ENCODE data around the gene SLFN12. TPM values are rescaled to one million over a fixed set of nuclear protein-coding genes. Genes with fewer than 3 reads are reported as not detected.
A peak's percentile ranks its signal among the peaks of the same experiment; 100 is the strongest.
"Not testable (repeated sequence)": the region's sequence is repeated elsewhere in the genome, so short reads cannot be mapped to it uniquely, and the experiment has no call there.

SLFN12 gene
- total and polyA plus RNA-seq, 3 experiments from 2014 or later: 2.5 to 7.9 (median 7.4) TPM

GRCh38 chr17:35433075-35433894 lies 985 bp upstream of the SLFN12 start:
- peak overlapping the region; percentile 87 to 100 (median 95) for H3K27ac Mint-ChIP-seq
- Histone ChIP-seq H3K27ac (ENCODE audit: low read depth, low read length) (no peak overlapping the region), H3K9me3 (ENCODE audit: low read length) (no peaks in the 10 kb centered on the region), H3K36me3 (ENCODE audit: insufficient read depth, low read length) (no peaks in the 10 kb centered on the region), H3K27me3 (ENCODE audit: insufficient read depth, low read length, poor library complexity, severe bottlenecking) (no peaks in the 10 kb centered on the region), H3K4me3 (ENCODE audit: low read length) (peak overlapping the region; percentile 87), H3K4me1 (ENCODE audit: insufficient read depth, low read length) (peaks cover 29% of the 10 kb centered on the region)
- ChIA-PET CTCF (interaction anchor here (1.0 to 1.7 kb wide), 7 partner anchors 12 to 120 kb away, joined by 3 to 9 read pairs (median 6); no protein-coding TSS in a partner anchor), POLR2A (interaction anchor here (0.7 to 2.0 kb wide), 3 partner anchors 14 to 106 kb away, joined by 3 to 15 read pairs (median 4); no protein-coding TSS in a partner anchor)
- peak in 3 of 5 donors; percentile 13 to 78 (median 31) for DNase-seq
- no peaks in the 10 kb centered on the region for H3K9me3 Mint-ChIP-seq
- peak overlapping the region; percentile 93 to 100 (median 96) for H3K4me3 Mint-ChIP-seq
- peaks cover 41 to 55% (median 52%) of the 10 kb centered on the region in 3 donors for H3K4me1 Mint-ChIP-seq
- peaks cover 0 to 2% of the 10 kb centered on the region in 2 donors for H3K27me3 Mint-ChIP-seq
- H3K36me3 Mint-ChIP-seq: peaks cover 0 to 13% (median 0%) of the 10 kb centered on the region in 3 donors

GRCh38 chr17:35429702-35430101 lies 2.6 kb downstream of the SLFN12 start:
- H3K27ac Mint-ChIP-seq: peak overlapping the region in 2 of 8 donors; percentile 19 to 57
- no peaks in the 10 kb centered on the region for H3K27me3 ChIP-seq (ENCODE audit: insufficient read depth, low read length, poor library complexity, severe bottlenecking)
- H3K27me3 Mint-ChIP-seq: peaks cover 0 to 2% of the 10 kb centered on the region in 2 donors
- H3K4me1 ChIP-seq (ENCODE audit: insufficient read depth, low read length): peaks cover 37% of the 10 kb centered on the region
- peaks cover 0 to 13% (median 3%) of the 10 kb centered on the region in 3 donors for H3K36me3 Mint-ChIP-seq
- H3K4me1 Mint-ChIP-seq: peaks cover 48 to 62% (median 60%) of the 10 kb centered on the region in 3 donors
- no peak for DNase-seq
- H3K36me3 ChIP-seq (ENCODE audit: insufficient read depth, low read length): no peaks in the 10 kb centered on the region
- ChIA-PET POLR2A (interaction anchor here (0.6 kb wide), 1 partner anchor 103 kb away, joined by 6 read pairs; no protein-coding TSS in a partner anchor), CTCF (interaction anchor here (1.1 kb wide), 1 partner anchor 105 kb away, joined by 3 read pairs; no protein-coding TSS in a partner anchor)
- H3K4me3 Mint-ChIP-seq: peak overlapping the region in 1 of 7 donors; percentile 47
- no peaks in the 10 kb centered on the region for H3K9me3 ChIP-seq (ENCODE audit: low read length)
- H3K27ac ChIP-seq (ENCODE audit: low read depth, low read length): no peak overlapping the region
- H3K4me3 ChIP-seq (ENCODE audit: low read length): no peak overlapping the region
- no peaks in the 10 kb centered on the region for H3K9me3 Mint-ChIP-seq

DNA sequence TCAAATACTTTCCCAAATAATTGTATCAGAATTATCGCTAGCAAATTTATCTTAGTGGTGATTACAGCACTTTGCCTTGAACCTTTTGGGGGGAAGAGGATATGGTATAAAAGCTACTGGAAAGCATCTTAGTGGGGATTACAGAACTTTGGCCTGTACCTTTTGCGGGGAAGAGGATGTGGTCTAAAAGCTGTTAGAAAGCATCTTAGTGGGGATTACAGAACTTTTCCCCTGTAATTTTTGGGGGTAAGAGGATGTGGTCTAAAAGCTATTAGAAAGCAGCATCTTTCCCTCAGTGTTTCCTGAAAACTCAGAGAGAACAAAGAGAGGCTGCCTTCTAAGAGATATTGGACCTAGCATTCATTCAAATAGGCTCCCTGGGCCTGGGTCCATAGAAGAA lies 4.1 kb downstream of the SLFN12 start:
- Histone ChIP-seq H3K36me3 (ENCODE audit: insufficient read depth, low read length) (no peaks in the 10 kb centered on the region), H3K4me1 (ENCODE audit: insufficient read depth, low read length) (peaks cover 32% of the 10 kb centered on the region), H3K27me3 (ENCODE audit: insufficient read depth, low read length, poor library complexity, severe bottlenecking) (no peaks in the 10 kb centered on the region), H3K27ac (ENCODE audit: low read depth, low read length) (no peak overlapping the region), H3K4me3 (ENCODE audit: low read length) (no peak overlapping the region), H3K9me3 (ENCODE audit: low read length) (no peaks in the 10 kb centered on the region)
- H3K4me3 Mint-ChIP-seq: peak overlapping the region in 2 of 7 donors; percentile 0 to 31
- CTCF ChIA-PET: interaction anchor here (1.0 to 1.9 kb wide), 2 partner anchors 60 to 115 kb away, joined by 3 to 6 read pairs; no protein-coding TSS in a partner anchor
- POLR2A ChIA-PET: no interaction called here
- no peak for DNase-seq
- H3K9me3 Mint-ChIP-seq: no peaks in the 10 kb centered on the region
- H3K4me1 Mint-ChIP-seq: peaks cover 42 to 55% (median 53%) of the 10 kb centered on the region in 3 donors
- no peaks in the 10 kb centered on the region for H3K27me3 Mint-ChIP-seq
- peak overlapping the region in 6 of 8 donors; percentile 32 to 80 (median 54) for H3K27ac Mint-ChIP-seq
- H3K36me3 Mint-ChIP-seq: peaks cover 0 to 10% (median 3%) of the 10 kb centered on the region in 3 donors

DNA sequence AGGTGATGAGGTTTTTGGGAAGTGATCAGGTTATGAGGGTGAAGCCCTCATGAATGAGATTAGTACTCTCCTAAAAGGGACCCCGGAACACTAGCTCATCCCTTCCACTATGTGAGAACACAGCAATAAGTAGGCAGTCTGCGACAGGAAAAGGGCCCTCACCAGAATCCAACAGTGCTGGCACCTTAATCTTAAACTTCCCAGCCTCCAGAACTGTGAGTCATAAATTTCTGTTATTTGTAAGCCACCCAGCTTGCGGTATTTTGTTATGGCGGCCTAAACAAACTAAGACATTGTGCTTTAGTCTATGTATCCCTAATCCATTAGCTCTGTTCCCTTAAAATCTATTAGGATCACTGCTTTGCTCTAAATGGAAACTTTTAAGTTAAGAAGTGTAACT lies 8.5 kb downstream of the SLFN12 start:
- H3K27me3 ChIP-seq (ENCODE audit: insufficient read depth, low read length, poor library complexity, severe bottlenecking): no peaks in the 10 kb centered on the region
- no peaks in the 10 kb centered on the region for H3K9me3 ChIP-seq (ENCODE audit: low read length)
- H3K27me3 Mint-ChIP-seq: no peaks in the 10 kb centered on the region
- H3K27ac ChIP-seq (ENCODE audit: low read depth, low read length): no peak overlapping the region
- no peaks in the 10 kb centered on the region for H3K9me3 Mint-ChIP-seq
- H3K4me3 ChIP-seq (ENCODE audit: low read length): no peak overlapping the region
- peaks cover 13% of the 10 kb centered on the region for H3K4me1 ChIP-seq (ENCODE audit: insufficient read depth, low read length)
- H3K36me3 Mint-ChIP-seq: peaks cover 6 to 32% (median 20%) of the 10 kb centered on the region in 3 donors
- H3K4me3 Mint-ChIP-seq: no peak overlapping the region
- peak overlapping the region in 1 of 8 donors; percentile 29 for H3K27ac Mint-ChIP-seq
- H3K36me3 ChIP-seq (ENCODE audit: insufficient read depth, low read length): no peaks in the 10 kb centered on the region
- ChIA-PET CTCF (no interaction called here), POLR2A (no interaction called here)
- H3K4me1 Mint-ChIP-seq: peaks cover 12 to 13% (median 13%) of the 10 kb centered on the region in 3 donors
- no peak for DNase-seq

GRCh38 chr17:35421069-35421468 lies 11.2 kb downstream of the SLFN12 start:
- POLR2A ChIA-PET; H3K4me3 Mint-ChIP-seq; H3K27ac ChIP-seq (ENCODE audit: low read depth, low read length); H3K27me3 Mint-ChIP-seq; H3K27ac Mint-ChIP-seq; H3K9me3 ChIP-seq (ENCODE audit: low read length); DNase-seq; H3K9me3 Mint-ChIP-seq; H3K27me3 ChIP-seq (ENCODE audit: insufficient read depth, low read length, poor library complexity, severe bottlenecking); H3K4me3 ChIP-seq (ENCODE audit: low read length); H3K4me1 ChIP-seq (ENCODE audit: insufficient read depth, low read length); H3K4me1 Mint-ChIP-seq; H3K36me3 ChIP-seq (ENCODE audit: insufficient read depth, low read length): not testable (repeated sequence)
- CTCF ChIA-PET: interaction anchor here (0.8 to 1.9 kb wide), 2 partner anchors 13 to 134 kb away, joined by 3 to 6 read pairs; no protein-coding TSS in a partner anchor
- H3K36me3 Mint-ChIP-seq: peaks cover 6 to 42% (median 23%) of the 10 kb centered on the region in 3 donors

DNA sequence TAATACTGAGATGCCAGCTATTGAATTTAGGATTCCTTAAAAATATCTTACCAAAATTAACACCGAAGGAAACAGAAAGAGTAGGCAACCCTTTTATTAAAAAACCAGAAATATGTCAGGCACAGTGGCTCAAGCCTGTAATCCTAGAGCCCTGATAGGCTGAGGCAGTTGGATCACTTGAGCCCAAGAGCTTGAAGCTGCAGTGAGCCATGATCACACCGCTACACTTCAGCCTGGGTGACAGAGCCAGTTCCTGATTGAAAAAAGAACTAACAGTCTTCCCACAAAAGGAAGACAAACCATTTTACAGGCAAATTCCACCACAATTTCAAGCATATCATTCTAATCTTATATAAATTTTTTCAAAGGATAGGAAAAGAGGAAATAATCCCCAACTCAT lies 15.6 kb downstream of the SLFN12 start:
- Mint-ChIP-seq H3K27me3 (no peaks in the 10 kb centered on the region), H3K4me3 (no peak overlapping the region), H3K9me3 (peaks cover 0 to 5% (median 0%) of the 10 kb centered on the region in 5 donors), H3K27ac (peak overlapping the region in 1 of 8 donors; percentile 32), H3K4me1 (peaks cover 2 to 15% (median 13%) of the 10 kb centered on the region in 3 donors), H3K36me3 (peaks cover 31 to 58% (median 33%) of the 10 kb centered on the region in 3 donors)
- Histone ChIP-seq H3K36me3 (ENCODE audit: insufficient read depth, low read length) (no peaks in the 10 kb centered on the region), H3K27ac (ENCODE audit: low read depth, low read length) (no peak overlapping the region), H3K27me3 (ENCODE audit: insufficient read depth, low read length, poor library complexity, severe bottlenecking) (no peaks in the 10 kb centered on the region), H3K4me1 (ENCODE audit: insufficient read depth, low read length) (no peaks in the 10 kb centered on the region), H3K4me3 (ENCODE audit: low read length) (no peak overlapping the region), H3K9me3 (ENCODE audit: low read length) (no peaks in the 10 kb centered on the region)
- CTCF ChIA-PET: no interaction called here
- no peak for DNase-seq
- POLR2A ChIA-PET: no interaction called here

GRCh38 chr17:35414707-35415106 lies 17.6 kb downstream of the SLFN12 start:
- peaks cover 35 to 65% (median 39%) of the 10 kb centered on the region in 3 donors for H3K36me3 Mint-ChIP-seq
- POLR2A ChIA-PET: not testable (repeated sequence)

GRCh38 chr17:35414247-35414646 lies 18.1 kb downstream of the SLFN12 start:
- Mint-ChIP-seq H3K36me3 (peaks cover 33 to 65% (median 39%) of the 10 kb centered on the region in 3 donors), H3K4me1 (peaks cover 2 to 15% (median 13%) of the 10 kb centered on the region in 3 donors), H3K9me3 (peaks cover 0 to 5% (median 0%) of the 10 kb centered on the region in 5 donors), H3K4me3 (no peak overlapping the region), H3K27me3 (peaks cover 0 to 1% of the 10 kb centered on the region in 2 donors), H3K27ac (no peak overlapping the region)
- Histone ChIP-seq H3K9me3 (ENCODE audit: low read length) (no peaks in the 10 kb centered on the region), H3K4me3 (ENCODE audit: low read length) (no peak overlapping the region), H3K27ac (ENCODE audit: low read depth, low read length) (no peak overlapping the region), H3K36me3 (ENCODE audit: insufficient read depth, low read length) (no peaks in the 10 kb centered on the region), H3K4me1 (ENCODE audit: insufficient read depth, low read length) (no peaks in the 10 kb centered on the region), H3K27me3 (ENCODE audit: insufficient read depth, low read length, poor library complexity, severe bottlenecking) (no peaks in the 10 kb centered on the region)
- ChIA-PET POLR2A (no interaction called here), CTCF (no interaction called here)
- no peak for DNase-seq

More at GRCh38 chr17:35414707-35415106, 17.6 kb downstream of the SLFN12 start:
- CTCF ChIA-PET; H3K27me3 Mint-ChIP-seq; H3K9me3 Mint-ChIP-seq; H3K4me3 Mint-ChIP-seq; DNase-seq; H3K27ac ChIP-seq (ENCODE audit: low read depth, low read length); H3K27me3 ChIP-seq (ENCODE audit: insufficient read depth, low read length, poor library complexity, severe bottlenecking); H3K4me3 ChIP-seq (ENCODE audit: low read length); H3K4me1 ChIP-seq (ENCODE audit: insufficient read depth, low read length); H3K36me3 ChIP-seq (ENCODE audit: insufficient read depth, low read length); H3K9me3 ChIP-seq (ENCODE audit: low read length): not testable (repeated sequence)
- Mint-ChIP-seq H3K27ac (peak overlapping the region in 1 of 8 donors; percentile 42), H3K4me1 (peaks cover 2 to 15% (median 13%) of the 10 kb centered on the region in 3 donors)

Measured in CD8-positive, alpha-beta memory T cell (primary cell).